ENCODE data around the gene FAR1.

DNA sequence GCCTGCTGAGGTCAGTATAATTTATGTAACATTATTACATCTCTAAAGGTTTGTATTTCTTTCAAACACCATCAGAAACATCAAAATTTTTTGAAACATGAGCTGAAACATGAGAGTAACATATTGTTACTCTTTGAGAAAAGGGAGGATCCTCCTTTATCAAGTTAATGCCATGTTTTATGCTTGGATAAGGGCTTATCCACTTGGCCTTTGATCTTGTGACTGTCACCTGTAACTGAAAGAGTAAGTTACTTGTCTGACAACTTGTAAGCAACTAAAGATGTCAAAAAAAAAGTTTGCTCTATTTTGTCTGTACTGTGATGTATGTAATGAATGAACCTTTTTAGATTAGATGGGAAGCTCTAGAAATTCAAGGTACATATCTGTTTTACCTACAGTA is 59.6 kb downstream of the FAR1 start:
- TF ChIP-seq, protein P1, sequence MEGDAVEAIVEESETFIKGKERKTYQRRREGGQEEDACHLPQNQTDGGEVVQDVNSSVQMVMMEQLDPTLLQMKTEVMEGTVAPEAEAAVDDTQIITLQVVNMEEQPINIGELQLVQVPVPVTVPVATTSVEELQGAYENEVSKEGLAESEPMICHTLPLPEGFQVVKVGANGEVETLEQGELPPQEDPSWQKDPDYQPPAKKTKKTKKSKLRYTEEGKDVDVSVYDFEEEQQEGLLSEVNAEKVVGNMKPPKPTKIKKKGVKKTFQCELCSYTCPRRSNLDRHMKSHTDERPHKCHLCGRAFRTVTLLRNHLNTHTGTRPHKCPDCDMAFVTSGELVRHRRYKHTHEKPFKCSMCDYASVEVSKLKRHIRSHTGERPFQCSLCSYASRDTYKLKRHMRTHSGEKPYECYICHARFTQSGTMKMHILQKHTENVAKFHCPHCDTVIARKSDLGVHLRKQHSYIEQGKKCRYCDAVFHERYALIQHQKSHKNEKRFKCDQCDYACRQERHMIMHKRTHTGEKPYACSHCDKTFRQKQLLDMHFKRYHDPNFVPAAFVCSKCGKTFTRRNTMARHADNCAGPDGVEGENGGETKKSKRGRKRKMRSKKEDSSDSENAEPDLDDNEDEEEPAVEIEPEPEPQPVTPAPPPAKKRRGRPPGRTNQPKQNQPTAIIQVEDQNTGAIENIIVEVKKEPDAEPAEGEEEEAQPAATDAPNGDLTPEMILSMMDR (IDR thresholded peaks at IDR 0.05): no peak
- no peak for TF ChIP-seq ZFX (IDR thresholded peaks at IDR 0.05; ENCODE audit: borderline replicate concordance)
